ENCODE measurements around the gene FANCB. TPM values are rescaled to one million over a fixed set of nuclear protein-coding genes. Genes with fewer than 3 reads are reported as not detected.

Gene FANCB
- total RNA-seq, 1 experiment from 2014 or later, result 11.3 TPM

GRCh38 chrX:14825851-14826250 is 47.0 kb downstream of the FANCB start:
- DNase-seq (ENCODE audit: low read depth, low spot score) (no peak), ATAC-seq (no peak)
- Histone ChIP-seq H3K4me3 (replicated peaks in 1 of 2; ENCODE audit: low read depth in 1 of 2, low read length in 2 of 2) (no peak overlapping the region), H3K79me2 (ENCODE audit: insufficient read depth, low read length) (no peaks in the 10 kb centered on the region), H3K9me2 (ENCODE audit: insufficient read depth) (no peaks in the 10 kb centered on the region), H2AFZ (ENCODE audit: low read depth, low read length, poor library complexity, severe bottlenecking) (no peak overlapping the region), H3K9me3 (ENCODE audit: control insufficient read depth in 1 of 2, insufficient read depth in 1 of 2, low read depth in 1 of 2, low read length in 2 of 2) (no peaks in the 10 kb centered on the region), H3K27ac (ENCODE audit: low read depth, low read length) (no peak overlapping the region), H3K36me3 (ENCODE audit: control insufficient read depth in 1 of 2, insufficient read depth in 2 of 2, low read length in 2 of 2) (no peaks in the 10 kb centered on the region), H3K4me2 (ENCODE audit: low read length) (no peak overlapping the region), H3K4me1 (ENCODE audit: control insufficient read depth in 1 of 2, insufficient read depth in 2 of 2, low read length in 2 of 2) (no peaks in the 10 kb centered on the region), H3K27me3 (ENCODE audit: insufficient read depth, low read length) (no peaks in the 10 kb centered on the region), H3K9ac (ENCODE audit: low read length) (no peak overlapping the region), H4K20me1 (ENCODE audit: insufficient read depth) (no peaks in the 10 kb centered on the region)
- ChIA-PET RAD21 (ENCODE audit: low non-redundant PET in 1 of 2, low total read pairs in 2 of 2, uncharacterized antibody in 2 of 2, unreplicated experiment in 2 of 2) (no interaction called here), POLR2A (no interaction called here), CTCF (no interaction called here)
- intact Hi-C loops (cut with micrococcal nuclease), result no loop called here
- no peak for TF ChIP-seq TCF7L2 (IDR thresholded peaks at IDR 0.05; ENCODE audit: borderline replicate concordance, extremely low read depth, insufficient read depth, insufficient read length)
- TF ChIP-seq SRF (IDR thresholded peaks at IDR 0.05; ENCODE audit: low read depth), result no peak
- no peak for TF ChIP-seq EZH2 (IDR thresholded peaks at IDR 0.05)
- no peak for TF ChIP-seq ZFX (IDR thresholded peaks at IDR 0.05)
- BruUV-seq (replicated peaks), result no TSS peak

- intact Hi-C loops (cut with micrococcal nuclease), result no loop called here
- CTCF ChIA-PET, result no interaction called here
- Histone ChIP-seq H3K79me2 (ENCODE audit: insufficient read depth, low read length) (no peaks in the 10 kb centered on the region), H3K9me2 (ENCODE audit: insufficient read depth) (no peaks in the 10 kb centered on the region), H3K4me2 (ENCODE audit: low read length) (no peak overlapping the region), H4K20me1 (ENCODE audit: insufficient read depth) (no peaks in the 10 kb centered on the region), H3K9me3 (ENCODE audit: control insufficient read depth in 1 of 2, insufficient read depth in 1 of 2, low read depth in 1 of 2, low read length in 2 of 2) (no peaks in the 10 kb centered on the region), H3K9ac (ENCODE audit: low read length) (no peak overlapping the region), H3K4me1 (ENCODE audit: control insufficient read depth in 1 of 2, insufficient read depth in 2 of 2, low read length in 2 of 2) (no peaks in the 10 kb centered on the region), H3K27ac (ENCODE audit: low read depth, low read length) (no peak overlapping the region), H3K36me3 (ENCODE audit: control insufficient read depth in 1 of 2, insufficient read depth in 2 of 2, low read length in 2 of 2) (no peaks in the 10 kb centered on the region), H3K27me3 (ENCODE audit: insufficient read depth, low read length) (no peaks in the 10 kb centered on the region), H3K4me3 (replicated peaks in 1 of 2; ENCODE audit: low read depth in 1 of 2, low read length in 2 of 2) (no peak overlapping the region), H2AFZ (ENCODE audit: low read depth, low read length, poor library complexity, severe bottlenecking) (no peak overlapping the region)
- BruUV-seq (replicated peaks), result no TSS peak
- POLR2A ChIA-PET, result no interaction called here
- no peak for ATAC-seq
- TF ChIP-seq MAX (IDR thresholded peaks at IDR 0.05) (no peak), POLR2A (IDR thresholded peaks at IDR 0.05; ENCODE audit: borderline replicate concordance, extremely low read depth, insufficient read depth, insufficient read length) (no peak), EGR1 (IDR thresholded peaks at IDR 0.05; ENCODE audit: low read depth) (no peak), ZFX (IDR thresholded peaks at IDR 0.05) (no peak), YY1 (IDR thresholded peaks at IDR 0.05; ENCODE audit: extremely low read depth, insufficient replicate concordance, low read depth, low read length) (no peak), EZH2 (IDR thresholded peaks at IDR 0.05) (no peak)
- DNase-seq (ENCODE audit: low read depth, low spot score), result no peak
- RAD21 ChIA-PET (ENCODE audit: low non-redundant PET in 1 of 2, low total read pairs in 2 of 2, uncharacterized antibody in 2 of 2, unreplicated experiment in 2 of 2), result no interaction called here
These were observed 53.1 kb downstream of the FANCB start for GRCh38 chrX:14819769-14820168.
